PFSK-1 (cell line): ENCODE measurements around the gene GTF2F2.

Source experiments
- POLR2AphosphoS5 ChIP-seq: IDR thresholded peaks from 2 replicates; pipeline ENCODE4 v1.6.1; 2012; ENCODE audit warnings: low read depth, mild to moderate bottlenecking, control low read depth, low read length, moderate library complexity
- REST ChIP-seq, 2 experiments: IDR thresholded peaks; 2 replicates each; pipeline versions ENCODE4 v1.6.1 to v1.8.0; 2011 to 2012; ENCODE audit warnings: low read depth in 2 of 2, low read length in 2 of 2, control low read depth in 1 of 2, inconsistent platforms in 1 of 2, mild to moderate bottlenecking in 1 of 2, moderate library complexity in 1 of 2; ENCODE audit not compliant: insufficient read depth in 1 of 2
- SIN3A ChIP-seq: IDR thresholded peaks from 2 replicates; pipeline ENCODE4 v1.6.1; 2012; ENCODE audit warnings: mild to moderate bottlenecking, low read length, moderate library complexity, borderline replicate concordance; ENCODE audit not compliant: insufficient read depth
- TAF1 ChIP-seq: IDR thresholded peaks from 2 replicates; pipeline ENCODE4 v1.6.1; 2012; ENCODE audit warnings: low read length, control low read depth, borderline replicate concordance; ENCODE audit not compliant: insufficient read depth

- TF ChIP-seq SIN3A (no peak), REST (IDR thresholded peaks at IDR 0.05; ENCODE audit: insufficient read depth in 1 of 2, low read depth in 2 of 2, low read length in 2 of 2) (no peak), TAF1 (no peak), POLR2AphosphoS5 (no peak)
Observed at GRCh38 chr13:45196622-45197021, 76.3 kb downstream of the GTF2F2 start.
